IPS DF 4.7 (cell line): Measurements from ENCODE around the gene CNTN3.

Source experiments
- DNase-seq: peaks from one replicate; pipeline ENCODE4 v3.0.0-alpha.2; 2013; ENCODE audit warnings: low spot score; ENCODE audit errors: extremely low read depth

CNTN3 gene

DNA sequence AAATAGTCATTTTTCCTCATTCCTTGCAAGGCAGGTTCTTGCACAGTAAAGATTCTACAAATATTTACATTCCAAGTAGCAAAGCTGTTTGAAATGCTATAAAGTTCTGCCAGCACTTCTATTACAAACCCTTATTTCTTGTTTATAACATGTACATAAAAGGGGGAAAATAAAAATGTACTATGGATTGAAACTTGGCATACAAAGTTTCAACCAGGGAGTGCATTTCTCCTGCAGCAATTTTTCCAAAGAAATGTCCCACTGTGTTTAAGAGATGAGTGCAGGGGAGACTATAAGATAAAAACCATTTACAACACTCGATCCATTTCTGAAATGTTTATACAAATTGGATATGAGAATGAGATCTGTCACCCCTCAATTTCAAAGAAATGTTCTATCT lies 3.3 kb downstream of the CNTN3 start:
- DNase-seq = no peak

DNA sequence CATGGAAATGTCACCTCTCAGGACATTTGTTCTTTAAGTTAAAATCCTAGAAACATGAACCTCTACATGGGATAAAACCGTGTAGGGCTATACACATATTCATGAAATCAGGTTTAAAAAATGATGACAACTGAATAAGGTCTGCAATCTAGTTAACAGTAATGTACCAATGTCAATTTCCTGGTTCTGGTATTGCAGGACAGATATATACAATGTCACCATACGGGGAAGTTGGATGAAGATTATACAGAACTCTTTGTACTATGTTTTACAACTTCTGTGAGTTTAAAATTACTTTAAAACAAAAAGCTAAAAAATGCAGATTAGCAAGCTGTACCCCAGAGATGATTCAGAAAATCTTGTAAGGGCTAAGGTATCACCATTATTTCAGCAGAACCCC lies 6.7 kb downstream of the CNTN3 start:
- DNase-seq = no peak

DNA sequence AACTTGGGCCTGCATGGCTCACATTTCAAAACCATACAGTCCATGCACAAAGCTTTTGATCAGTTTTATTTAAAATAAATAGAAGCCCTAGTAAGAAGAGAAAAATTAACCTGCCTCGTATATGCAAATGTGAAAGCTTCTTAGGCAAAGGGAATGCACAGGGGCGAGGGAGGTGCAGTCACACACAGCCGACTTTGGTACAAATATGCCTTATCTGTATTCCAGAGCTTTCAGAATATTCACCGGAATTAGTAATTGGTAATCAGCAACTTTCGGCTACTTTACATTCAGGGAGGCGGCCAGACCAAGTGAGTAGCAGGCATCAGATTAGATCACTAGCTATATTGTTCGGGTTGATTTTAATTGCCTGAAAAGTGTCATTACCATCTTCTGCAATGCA lies 7.5 kb downstream of the CNTN3 start:
- no peak for DNase-seq

DNA sequence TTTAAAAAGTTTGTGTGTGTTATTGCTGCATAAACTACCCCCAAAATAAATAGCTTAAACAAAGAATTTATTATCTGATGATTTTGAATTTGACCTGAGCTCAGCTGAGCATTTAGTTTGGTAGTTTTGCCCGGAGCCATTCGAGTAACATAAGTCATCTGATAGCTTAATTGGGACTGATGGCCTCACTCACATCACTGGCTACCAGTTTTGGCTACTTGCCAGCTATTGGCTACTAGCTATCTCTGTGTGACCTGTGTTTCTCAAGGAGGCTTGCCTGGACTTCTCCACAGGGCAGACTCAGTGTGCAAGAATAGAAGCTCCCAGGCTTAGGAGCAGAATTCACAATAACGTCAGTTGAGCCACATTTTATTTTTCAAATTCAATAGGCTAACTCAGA lies 9.0 kb downstream of the CNTN3 start:
- DNase-seq = no peak

DNA sequence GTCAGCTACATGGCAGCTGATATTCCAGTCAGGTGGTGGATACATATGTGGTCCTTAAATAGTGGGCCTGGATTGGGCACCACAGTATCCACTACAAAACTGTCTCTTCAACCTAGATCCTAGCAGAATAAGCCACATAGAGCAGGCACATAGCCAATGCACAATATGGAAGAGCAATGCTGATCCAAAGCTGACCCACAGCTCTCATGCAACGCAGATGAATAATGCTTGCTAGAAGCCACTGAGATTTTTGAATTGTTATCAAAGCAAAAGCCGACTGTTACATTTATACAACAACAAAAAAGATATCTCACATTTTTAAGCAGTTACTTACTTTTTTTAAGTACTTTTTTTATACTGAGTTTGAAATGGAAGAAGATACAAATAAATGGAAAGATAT lies 11.2 kb downstream of the CNTN3 start:
- no peak for DNase-seq

DNA sequence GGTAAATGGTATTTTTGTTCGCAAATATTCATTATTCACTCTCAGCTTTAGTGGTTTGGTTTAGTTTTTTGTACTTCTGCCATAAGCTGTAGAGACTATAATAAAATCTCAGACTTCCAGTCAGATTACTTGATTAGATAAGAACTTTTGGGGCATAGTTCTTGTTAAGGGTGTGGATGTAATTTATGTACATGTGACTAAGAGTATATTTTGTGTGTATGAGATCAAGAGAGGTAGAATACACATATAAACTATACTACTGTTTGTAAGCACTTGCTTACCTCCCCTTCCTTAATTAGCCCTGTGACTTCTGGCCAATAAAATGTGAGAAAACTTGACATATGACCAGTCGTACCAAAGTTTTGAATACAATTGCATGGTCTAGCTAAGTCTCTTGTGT lies 12.0 kb downstream of the CNTN3 start:
- DNase-seq = no peak

DNA sequence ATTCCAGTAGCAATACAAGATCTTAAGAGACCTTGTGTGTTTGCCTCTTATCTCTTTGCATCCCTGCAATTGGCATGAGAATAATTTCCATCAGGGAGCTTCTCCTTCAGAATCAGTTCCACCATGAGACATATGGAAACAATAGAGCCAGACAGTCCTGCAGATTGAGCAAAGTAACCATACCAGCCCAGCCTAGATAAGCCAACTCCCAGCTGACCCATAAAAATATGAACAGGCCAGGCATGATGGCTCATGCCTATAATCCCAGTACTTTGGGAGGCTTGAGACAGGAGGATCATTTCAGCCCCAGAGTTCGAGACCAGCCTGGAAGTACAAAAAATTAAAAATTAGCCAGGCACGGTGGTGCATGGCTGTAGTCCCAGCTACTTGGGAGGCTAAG lies 12.7 kb downstream of the CNTN3 start:
- DNase-seq = no peak

DNA sequence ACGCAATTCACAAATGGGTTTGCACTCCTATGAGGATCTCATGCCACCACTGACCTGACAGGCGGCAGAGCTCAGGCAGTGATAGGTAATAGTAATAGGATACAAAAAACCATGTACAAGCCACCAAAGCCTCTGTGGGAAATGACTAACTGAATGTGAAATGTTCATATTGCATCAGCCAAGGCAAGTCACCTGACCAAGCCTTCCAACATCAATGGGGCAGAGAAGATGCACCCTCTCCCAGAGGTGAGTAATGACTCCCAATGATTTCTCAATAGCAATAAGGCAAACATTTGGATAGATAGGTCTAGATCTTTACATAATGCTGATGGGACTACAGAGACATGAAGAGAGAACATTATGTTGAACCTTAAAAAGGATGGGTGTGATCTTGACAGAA lies 14.9 kb downstream of the CNTN3 start:
- DNase-seq = no peak

DNA sequence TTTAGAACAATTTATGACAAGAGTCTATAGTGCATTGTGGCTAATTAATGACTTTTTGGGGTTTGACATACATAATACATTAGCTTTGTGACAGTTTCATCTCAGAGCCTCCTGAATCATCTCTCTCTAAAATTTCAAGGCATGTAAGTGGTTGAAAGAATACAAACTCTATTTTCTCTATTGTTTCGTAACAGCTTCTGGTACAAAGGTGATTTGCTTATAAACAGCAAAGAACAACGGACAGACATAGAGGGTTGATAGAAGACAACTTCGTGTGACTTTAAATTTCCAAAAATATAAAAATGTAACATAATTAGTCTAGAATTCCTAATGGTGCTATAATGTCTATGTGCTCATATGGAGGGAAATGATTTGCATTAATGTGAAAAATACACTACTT lies 21.3 kb downstream of the CNTN3 start:
- DNase-seq = no peak

DNA sequence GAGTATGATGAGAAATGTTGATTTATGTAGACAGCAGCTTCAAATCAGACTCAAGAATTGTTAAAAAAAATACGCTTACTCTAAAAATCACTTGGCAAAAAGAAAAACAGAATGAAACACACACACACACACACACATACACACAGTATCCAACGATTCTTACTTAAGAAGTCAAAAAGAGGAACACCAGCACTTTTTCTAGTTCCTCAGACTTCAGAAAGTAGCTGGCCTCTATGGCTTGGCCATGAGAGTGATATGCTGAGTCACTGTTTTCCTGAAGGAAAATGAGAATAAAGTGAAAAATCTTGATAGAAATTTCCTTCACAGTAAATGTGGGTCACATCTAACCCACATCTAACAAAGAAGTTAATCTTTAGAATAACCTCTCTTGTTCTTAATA lies 22.1 kb downstream of the CNTN3 start:
- no peak for DNase-seq

DNA sequence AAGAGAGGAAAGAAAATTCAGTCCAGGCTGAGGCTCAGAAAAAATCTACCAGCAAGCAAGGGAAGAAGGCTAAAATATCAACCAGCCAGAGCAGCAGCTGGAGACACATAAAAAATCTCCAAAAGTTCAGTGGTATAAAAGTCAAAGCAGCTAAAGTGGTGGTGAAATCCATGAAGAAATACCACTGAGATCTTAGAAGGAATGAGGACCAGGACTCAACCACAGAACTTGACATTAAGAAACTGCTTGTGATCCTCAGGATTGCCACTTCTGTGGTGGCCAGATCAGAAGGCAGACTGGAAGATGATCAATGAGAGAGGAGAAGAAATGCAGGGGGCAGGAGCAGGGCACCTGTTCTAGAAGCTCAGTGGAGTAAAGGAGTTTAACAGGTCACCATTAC lies 22.5 kb downstream of the CNTN3 start:
- DNase-seq = no peak

DNA sequence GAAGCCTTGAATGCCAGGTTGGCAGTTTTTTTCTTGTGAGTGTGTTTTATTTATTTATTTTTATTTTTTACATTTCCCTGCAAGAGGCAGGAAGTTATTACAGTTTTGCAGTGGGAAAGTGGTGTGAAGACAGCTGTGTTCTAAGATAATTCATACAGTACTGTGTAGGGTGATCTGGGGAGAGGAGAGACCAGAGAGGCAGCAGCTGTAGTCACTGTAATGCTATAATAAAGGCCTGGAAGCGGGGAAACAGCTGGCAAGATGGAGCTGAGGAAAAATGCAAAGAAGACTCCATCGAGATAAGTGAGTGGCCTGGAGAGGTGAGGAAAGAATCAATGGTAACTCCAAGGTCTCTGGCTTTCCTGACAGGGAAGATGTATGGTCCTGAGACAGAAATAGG lies 23.1 kb downstream of the CNTN3 start:
- DNase-seq = no peak

DNA sequence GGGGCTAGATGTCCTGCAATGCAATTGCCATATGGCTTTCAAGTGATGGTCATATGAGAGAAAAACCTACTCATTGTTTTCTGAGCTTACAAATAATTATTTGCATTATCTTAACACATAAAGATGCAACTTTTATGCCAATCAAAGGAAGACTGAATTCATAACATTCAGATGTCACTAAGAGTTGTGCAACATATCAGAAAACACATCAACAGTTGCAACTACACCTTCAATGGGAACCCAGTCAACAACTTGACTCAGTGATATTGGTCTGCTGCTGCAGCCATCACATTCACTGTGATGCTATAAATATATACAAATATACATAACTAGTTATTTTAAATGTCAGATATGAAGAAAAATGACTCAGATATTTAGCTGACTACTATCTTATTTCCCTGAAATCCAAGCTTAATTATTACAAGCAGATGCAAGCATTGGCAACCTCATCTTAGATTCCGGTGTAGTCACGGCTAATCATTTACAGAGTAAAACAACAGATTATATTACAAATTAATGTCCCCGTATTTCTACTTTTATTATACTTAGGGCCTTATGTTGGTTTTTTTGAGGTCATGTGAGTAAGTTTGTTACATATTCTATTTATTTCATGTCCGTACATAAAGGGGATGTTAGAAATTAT lies 23.7 kb downstream of the CNTN3 start:
- DNase-seq = no peak

DNA sequence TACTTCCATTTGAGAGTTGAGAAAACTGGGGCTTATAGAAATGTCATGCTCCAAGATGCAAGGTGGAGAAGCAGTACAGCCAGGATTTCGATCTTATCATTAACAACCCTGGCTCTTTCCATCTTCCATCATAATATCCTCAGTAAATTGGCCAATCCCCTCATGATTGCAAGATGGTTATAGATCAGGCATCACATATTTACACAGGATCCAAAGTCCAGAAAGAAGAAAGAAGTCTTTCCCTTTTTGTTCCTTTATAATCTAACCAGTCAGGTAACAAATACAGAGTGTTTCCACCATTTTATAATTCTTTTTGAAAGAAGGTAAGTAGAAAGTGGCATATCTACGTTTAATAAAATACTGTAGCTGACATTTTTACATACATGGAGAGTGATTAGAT lies 29.7 kb downstream of the CNTN3 start:
- DNase-seq = no peak

DNA sequence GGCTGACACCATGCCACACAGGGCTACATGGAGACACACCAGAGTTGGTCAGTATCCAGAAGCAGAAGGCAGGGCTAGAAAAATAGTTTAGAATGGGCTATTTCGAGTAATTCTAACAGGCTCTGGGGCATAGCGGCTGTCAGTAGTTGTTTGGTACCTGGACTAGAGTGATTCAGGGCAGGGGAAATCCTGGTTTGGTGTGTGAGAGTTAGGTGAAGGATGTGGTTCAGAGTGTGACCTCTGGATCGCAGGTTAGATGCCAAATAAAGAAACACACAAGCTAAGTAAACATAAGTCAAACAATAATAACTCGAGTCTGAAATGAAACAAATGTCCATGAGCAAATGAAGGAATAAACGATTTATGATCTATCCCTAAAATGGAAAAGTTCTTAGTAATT lies 31.5 kb downstream of the CNTN3 start:
- no peak for DNase-seq

DNA sequence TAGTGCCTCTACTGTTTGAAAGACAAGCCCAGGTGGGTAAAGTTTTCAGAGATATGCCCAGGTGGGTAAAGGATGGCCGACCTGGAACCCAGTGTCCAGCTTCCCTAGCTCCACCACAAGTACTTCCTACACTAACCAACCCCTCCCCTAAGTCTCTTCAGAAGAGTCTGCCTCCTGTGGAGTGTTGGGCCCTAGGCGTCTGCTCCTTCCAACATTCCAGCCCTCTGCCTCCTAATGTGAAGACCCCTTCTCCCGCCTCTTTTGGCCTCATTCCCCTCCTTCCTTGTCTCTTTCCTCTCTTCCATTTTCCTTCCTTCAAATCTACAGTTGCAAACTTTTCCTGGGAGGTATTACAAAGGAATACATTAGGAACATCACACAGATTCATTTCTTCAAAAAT lies 38.6 kb downstream of the CNTN3 start:
- no peak for DNase-seq

DNA sequence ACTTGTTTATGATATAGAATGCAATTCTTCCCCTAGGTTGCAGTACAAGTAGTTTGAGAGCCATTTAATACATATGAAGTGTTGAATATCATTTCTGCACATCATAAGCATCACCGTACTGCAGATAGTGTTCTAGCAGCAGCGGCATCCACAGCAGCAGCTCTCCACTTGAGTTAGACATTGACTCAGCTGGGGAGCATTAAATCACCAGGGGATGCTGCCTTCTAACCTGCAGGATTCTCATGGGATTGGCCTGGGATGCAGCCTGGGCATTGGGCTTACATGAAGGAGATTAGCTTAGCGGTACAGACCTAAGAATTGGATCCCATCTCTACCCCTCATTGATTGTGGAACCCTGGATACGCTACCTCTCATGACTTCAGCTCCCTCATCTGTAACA lies 43.3 kb downstream of the CNTN3 start:
- DNase-seq = no peak
